HG02884 (cell line): ENCODE data around the gene RAE1.

Source experiments
- ATAC-seq: cut with Tn5 transposase; IDR thresholded peaks from one replicate; pipeline ENCODE4 v1.9.1; 2021; ENCODE audit warnings: mild to moderate bottlenecking, moderate library complexity; ENCODE audit not compliant: unreplicated experiment

RAE1 gene

DNA sequence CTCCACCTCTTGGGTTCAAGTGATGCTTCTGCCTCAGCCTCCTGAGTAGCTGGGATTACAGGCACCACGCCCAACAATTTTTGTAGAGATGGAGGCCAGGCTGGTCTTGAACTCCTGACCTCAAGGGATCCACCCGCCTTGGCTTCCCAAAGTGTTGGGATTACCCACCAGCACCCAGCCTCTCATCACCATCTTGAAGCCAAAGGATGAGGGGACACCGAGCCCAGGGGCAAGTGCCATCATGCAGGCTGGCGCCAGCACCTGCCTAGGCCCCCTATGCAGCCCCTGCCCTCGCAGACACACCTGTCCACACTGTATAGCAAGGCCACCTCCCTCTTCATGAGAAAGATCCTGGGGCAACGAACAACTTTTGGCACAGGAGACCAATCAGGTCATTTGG is 34.9 kb downstream of the RAE1 start:
- no peak for ATAC-seq

DNA sequence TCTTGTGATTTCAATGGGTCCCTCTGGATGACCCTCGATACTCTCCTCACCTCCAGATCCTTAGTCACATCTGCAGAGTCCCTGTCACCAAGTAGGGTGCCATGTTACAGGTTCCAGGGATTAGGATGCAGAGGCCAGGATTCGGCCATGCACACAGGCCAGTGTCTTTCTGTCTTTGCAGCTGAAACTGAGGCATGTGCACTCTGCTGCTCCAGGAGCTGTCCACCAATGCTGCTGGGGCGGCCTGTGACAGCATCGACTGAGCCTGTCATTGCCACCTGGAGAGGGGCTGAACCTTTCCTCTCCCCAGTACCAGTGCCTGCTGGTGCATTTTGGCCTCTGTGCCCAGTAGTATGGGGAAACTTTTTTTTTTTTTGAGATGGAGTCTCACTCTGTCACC is 35.7 kb downstream of the RAE1 start:
- ATAC-seq, result no peak

DNA sequence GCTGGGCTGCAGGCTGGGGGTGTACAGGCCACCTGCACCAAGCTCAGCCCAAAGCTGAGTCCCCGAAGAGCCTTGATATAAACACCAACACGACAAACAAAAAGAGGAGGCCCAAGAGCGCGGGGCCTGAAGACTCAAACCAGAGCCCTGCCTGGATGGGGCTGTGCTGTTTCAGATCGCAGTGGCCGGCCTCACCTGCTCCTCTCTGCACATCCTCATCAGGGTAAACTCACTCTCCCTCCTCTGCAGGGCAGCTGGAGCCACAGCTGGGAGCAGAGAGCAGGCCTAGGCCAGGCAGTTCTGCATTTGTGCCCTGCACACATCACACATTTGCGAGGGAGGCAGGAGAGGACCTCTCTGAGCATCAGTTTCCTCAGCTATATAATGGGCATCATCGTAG is 36.4 kb downstream of the RAE1 start:
- no peak for ATAC-seq

DNA sequence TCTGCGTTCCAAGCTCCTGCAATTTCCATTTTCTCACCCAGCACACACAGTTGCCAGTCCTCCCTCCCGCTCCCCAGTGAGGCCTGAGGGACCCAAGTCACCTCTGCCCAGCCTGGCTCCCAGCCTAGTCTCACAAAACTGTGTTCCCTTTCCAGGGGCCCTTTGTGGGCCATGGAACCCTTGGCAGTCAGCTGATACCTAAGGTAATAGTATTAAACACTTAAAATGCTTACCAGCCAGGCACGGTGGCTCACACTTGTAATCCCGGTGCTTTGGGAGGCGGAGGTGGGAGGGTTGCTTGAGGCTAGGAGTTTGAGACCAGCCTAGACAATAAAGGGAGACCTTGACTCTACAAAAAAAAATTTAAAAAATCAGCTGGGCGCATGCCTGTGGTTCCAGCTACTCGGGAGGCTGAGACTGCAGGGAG is 36.9 kb downstream of the RAE1 start:
- ATAC-seq, result no peak

DNA sequence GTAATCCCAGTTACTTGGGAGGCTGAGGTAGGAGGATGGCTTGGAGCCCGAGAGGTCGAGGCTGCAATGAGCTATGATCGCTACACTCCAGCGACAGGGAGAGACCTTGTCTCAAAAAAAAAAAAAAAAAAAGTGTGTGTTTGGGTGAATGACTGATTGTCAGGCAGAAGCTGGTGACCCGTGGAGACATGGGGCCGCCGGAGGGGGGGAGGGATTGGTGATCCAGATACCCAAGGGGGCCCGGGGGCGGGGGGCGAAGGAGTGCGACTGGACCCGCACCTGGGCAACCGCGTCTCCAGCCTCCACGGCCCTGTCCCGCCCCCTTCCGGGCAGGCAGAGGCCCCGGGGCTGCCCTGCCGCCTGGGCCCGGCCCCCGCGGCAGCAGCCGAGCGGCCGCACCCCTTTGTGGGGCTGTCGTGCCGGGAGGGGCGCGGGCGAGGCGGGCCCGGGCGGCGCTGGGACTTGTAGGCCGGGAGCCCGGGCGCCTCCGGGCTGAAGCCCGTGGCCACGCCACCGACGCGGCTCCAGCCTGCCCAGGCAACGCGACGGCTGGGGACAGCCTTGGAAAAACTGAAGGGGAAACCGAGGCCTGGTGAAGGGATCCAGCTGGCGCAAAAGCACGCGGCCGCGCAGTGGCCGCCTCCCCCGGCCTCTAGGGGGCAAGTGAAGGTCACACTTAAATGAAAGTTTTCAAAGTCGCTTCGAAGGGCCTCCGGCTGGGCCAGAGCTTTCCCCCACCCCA is 38.1 kb downstream of the RAE1 start:
- ATAC-seq, result no peak

DNA sequence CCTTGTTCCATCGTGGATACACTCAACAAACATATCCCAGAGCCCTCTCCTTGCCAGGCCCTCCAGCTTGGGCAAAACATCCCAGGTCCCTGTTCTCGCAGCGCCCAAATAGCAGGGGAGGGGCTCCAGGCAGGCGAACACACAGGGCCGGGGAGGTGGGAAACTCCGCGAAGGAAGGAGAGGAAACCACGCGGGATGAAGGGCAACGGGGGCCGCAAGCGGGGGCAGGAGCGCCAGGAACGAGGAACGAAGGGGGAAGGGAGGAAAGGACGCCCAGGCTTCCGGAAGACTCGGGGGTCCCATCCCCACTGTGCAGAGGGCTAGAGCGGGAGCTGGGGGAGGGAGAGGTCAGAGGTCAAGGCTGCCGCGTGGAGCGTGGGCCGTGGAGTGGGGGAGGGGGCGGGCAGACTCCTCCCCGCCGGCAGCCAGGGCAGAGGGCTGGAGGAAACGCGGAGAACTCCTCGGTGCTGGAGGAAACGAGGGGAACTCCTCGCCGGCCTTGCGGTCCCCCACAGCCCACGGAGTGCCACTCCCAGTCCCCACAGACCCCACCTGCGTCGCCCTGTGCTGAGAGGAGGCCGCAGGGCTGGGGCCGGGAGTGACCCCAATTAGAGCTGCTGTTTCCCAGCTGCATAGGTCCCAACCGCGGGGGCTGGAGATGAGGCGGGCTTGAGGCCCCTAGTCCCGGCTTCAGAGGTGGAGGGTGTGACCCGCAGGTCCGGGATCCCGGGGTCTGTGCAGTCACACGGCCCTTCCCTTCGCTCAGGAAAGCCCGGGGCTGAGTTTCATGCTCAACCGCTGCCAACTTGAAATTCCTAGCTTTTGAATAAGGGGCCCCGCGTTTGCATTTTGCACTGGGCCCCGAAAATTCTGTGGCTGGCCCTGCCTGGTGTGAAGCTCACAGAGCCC is 38.9 kb downstream of the RAE1 start:
- no peak for ATAC-seq

DNA sequence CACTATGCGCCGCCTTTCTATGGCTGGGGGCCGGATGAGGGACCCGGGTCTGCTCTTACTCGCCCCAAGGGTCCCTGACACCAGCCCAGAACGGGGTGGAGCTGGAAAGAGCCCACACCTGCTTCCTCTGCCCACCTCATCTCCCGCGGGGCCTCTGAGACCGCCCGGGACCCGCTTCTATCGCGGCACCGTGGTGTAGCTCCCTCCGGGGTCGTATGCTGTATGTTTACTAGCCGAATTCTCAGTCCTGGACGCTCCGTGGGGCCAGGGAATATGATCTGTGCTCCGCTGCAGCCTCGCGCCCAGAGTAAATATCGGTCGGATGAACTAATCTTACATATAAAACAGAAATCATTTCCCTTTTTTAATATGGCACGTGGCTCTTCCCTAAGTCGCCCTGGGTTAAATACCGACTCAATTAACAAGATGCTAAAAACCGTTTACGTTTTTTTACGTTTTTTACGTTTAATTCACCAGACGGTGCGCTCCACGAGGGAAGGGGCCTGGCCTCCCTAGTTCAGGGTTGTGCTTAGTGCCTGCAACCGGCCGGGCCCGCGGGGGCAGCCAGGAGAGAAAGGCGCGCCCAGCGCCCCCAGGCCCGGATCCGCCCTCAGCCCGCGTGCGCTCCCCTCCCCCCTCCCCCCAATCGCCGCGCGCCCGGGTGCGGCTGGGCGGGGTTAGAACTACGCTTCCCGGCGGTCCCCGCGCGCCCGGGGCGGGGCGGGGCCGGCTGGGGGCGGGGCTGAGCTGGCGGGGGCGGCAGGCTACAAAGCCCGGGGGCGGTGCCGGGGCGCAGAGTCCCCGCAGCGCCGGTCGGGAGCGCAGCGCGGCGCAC is 39.8 kb downstream of the RAE1 start, which contains the start of gene RBM38:
RBM38 (plus strand) TSS at position 793 of the 835 bp plus-strand sequence. CDS start 186 bp downstream, outside the sequence.
- ATAC-seq, result peak; percentile 47

DNA sequence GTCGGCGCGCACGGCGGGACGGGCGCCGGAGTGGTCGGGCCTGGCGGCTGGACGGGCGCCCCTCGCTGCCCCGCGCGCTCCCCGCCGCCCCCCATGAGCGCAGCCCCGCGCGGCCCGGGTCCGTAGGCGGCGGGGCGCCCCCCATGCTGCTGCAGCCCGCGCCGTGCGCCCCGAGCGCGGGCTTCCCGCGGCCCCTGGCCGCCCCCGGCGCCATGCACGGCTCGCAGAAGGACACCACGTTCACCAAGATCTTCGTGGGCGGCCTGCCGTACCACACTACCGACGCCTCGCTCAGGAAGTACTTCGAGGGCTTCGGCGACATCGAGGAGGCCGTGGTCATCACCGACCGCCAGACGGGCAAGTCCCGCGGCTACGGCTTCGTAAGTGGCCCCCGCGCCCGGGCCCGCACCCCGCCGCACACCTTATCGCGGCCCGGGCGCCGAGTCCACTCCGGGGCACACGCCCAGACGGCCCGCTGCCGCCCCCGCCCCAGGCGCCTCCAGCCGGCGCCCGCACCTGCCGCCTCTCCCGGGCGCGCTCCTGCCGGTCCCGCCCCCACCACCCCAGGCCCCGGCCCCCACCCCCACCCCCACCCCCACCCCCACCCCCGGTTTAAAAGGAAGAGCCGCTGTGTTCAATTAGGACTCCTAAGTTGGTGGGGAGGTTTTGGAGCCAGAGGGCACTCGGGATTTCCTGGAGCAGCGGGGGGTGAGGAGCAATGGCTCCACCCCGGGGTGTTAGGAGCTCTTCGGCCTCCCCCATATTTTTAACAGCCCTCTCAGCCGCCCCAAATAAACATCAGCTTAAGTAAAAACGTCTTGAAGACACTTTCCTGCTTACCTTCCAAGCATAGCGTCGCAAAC is 40.6 kb downstream of the RAE1 start:
- peak; percentile 9 for ATAC-seq

DNA sequence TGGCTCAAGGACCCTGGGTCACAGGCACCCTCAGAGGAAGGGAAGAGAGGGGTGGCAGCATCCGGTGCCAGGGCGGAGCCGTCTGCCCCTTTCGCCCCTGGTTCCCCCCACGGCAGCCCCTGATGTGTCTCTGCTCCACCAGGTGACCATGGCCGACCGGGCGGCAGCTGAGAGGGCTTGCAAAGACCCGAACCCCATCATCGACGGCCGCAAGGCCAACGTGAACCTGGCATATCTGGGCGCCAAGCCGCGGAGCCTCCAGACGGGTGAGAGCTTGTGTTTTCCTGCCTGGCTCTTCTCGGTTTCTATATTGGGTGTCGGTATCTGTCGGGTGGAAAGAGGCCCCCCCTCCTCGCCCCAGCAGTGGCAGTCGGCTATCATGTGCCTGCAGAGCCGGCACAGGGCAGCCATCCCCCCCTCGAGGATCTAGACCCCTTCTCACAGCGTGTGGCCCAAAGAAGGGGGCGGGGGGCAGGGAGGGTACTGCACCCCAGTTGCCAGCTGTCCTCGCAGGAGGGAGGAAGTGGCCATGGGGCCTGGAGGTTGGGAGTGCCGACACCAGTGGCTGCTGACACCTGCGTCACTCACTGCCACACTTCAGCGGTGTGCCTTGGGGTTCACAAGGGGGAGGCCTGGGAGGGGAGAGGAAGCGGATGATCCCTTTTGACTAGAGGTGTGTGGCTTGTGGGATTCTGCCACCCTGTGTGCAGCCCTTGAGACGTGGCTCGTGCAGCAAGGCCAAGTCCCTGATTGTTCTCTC is 41.6 kb downstream of the RAE1 start:
- no peak for ATAC-seq

DNA sequence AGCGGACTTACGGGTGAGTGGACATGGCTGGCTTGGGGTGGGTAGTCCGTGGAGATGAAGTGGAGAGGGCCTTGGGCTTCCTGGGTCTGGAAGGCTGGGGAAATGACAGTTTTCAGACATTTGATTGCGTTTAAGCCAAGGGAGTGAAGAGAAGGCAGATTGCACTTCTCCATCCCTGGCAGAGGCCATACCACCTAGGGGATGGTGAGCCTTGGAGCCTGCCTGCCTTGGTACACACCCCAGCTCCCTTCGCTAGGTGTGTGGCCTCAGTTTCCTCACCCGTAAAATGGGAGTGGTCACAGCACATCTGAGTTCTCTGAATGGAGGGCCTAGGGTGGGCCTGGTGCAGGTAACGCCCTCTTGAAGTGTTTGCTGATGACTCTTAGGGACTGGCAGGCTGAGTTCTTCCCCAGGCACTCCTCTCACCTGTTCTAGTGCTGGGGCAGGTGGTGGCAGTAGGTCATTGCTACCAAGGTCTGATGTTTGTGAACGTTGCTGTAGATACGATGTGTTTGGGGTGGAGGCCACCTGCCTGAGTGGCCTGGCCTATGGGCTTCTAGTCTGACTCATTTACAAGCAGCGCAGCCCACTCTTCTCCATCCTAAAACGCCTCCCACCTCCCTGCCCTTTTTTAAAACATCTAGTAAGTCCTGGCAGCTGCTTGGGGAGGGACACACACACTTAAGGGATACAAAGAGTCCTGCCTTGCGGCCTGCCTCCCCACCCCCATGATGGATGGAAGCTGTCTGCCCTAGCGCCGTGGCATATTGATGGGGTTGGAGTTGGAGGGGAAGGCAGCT is 42.5 kb downstream of the RAE1 start:
- ATAC-seq, result no peak

DNA sequence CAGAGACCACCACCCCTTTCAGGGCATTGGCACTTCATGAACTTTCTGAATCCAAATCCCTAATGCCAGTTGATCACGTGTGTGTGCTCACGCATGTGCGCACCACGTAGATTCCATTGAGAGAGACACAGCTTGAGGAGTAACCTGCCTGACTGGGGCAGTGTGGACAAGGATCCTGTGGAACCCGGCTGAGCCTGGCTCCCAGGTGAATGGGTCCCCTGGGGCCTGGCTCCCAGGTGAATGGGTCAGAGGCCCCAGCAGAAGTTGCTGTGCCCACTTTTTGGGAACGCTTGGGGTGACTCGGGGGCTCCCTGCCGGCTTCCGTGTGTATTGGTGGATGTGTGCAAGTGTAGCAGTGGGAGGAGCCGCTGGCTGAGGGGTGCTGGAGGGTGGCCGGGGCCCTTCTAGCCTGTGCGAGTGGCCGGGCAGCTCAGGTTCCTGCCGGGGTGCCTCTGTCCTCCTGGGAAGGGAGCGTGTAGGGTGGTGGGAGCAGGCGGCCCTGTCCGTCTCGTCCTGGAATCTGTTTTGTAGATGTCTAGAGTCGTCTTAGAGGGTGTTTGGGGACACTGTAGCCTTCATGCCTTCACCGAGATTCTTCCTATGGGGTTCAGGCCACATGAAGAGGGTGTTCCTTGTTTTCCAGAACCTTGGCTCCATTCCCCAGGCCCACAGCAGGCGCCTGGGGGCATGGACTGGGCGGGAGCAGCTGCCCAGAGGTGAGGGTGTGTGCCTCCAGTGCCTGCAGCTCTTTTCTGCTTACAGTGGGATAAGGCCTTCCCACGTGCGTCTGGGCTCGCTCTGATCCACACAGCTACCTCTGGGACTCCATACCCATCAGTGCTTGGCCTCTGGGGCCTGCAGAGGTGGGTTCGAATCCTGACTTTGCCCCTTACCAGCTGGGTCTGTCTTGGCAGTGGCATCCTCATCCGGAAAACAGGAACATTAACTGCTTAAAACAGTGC is 43.3 kb downstream of the RAE1 start:
- no peak for ATAC-seq

DNA sequence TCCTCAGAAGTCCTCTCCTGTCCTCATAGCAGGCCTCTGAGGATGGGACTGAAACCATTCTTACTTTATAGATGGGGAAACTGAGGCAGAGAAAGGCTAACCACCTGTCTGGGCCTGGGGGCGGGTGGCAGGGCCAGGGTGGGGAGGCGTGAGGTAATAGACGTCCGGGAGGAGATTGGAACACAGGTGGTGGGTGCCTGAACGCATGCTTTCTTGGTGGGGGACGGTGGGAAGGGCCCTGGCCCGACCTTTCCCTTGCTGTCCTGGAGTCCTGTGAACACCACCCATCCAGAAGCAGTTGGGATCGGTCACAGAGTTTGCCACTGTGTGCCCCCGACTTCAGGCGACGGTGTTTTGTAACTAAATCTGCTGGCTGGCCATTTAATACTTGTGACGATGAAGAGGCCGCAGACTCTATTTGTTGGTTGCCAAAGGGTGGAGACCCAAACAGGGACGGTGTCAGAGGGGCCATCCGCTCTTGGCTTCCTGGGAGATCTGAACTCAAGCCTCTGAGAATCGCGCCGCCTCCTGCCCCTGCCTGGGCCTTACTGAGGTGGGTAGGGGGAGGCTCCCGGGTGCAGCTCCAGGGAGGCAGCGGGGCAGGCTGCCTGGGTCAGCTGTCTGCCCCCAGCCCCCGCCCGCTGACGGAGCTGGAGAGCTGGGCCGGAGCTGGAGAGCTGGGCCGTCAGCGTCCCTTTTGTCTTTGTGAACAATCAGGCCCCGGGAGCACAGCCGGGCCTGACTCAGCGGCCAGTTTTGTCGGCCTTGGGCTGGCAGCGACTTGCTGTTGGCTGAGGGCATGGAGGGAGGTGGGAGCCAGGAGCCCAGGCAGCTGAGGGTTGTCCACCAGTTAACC is 44.3 kb downstream of the RAE1 start:
- ATAC-seq, result no peak

DNA sequence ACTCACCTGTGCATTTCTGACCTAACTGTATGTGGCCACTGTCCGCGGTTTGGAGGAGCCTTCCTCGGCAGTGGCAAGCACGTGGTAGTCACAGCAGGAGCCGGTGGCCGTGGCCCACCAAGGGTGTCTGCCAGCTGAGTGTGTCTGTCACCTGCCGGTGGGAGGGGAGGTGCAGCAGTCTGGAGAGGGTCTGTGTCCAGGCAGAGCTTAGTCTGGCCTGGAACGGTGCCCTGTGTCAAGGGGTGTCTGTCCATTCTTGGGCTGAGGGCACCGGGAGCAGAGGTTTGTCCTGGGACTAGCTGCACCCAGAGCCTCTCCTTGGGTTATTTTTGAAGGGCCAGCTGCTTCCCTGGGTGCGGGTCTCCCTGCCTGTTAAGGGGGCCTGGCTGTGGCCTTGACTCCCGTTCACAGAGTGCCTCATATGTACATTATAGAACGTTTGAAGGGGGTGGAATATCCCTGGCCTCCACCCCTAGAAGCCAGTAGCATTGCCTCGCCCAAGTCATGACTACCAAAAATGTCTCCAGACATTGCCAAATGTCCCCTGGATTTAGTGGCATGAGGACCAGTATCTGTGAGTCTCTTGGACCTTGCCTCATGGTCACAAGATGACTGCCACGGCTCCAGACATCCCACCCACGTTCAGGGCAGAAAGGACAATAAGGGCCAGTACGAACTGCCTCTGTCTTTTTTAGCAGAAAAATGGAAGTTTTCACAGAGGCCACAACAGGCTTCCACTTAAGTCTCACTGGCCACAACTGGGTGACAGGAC is 45.3 kb downstream of the RAE1 start:
- ATAC-seq, result no peak

DNA sequence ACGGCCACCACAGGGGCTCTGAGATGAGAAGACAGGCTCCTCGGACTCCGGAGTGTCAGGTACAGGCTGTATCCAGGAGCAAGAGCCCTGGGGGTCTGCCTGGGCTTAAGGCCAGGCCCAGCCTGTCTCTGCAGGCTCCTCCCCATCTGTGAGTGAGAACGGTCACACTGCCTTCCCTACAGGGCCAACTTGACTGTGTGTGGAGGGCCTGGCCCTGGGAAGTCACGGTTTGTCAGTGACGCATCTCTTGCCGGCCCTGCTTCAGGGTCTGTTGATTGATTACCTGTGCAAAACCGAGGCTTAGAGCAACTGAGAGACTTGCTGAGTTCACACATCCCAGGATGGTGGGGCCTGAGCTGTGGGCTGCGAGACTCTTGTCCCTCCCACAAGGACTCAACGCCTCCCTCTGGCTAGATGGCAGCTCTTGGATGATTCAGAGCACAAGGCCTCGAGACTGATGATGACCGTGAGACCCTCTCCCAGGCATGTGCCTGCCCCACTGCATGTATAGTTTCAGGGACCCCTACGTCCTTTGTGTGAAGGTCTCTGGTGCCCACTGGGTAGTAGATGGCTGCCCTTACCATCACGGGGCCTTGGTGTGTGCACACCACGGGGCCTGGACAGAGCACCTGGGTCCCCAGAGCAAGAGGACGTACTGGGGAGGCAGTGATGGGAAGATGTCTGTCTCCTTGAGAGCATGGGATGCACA is 46.1 kb downstream of the RAE1 start:
- ATAC-seq, result no peak

DNA sequence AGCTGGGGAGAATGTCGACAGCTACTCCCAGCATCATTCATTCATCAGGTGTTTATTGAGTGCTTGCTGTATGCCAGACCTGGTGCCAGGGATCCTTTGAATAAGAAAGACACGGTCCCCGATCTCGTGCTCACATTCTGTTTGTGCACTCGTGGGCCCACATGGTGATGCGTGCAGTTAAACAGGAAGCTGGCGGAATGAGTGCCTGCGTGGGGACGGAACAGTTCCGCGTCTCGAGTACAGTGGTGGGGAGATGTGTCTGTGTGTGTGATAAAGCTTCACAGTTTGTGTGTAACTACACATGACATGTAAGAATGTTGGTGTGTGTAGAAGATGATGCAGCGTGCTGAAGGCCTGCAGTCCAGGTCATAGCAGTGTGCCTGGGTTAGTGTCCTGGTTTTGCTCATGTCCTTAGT is 46.6 kb downstream of the RAE1 start:
- ATAC-seq, result peak; percentile 7
